ENCODE results near the gene STAP2. TPM values are rescaled to one million over a fixed set of nuclear protein-coding genes. Genes with fewer than 3 reads are reported as not detected.

STAP2 gene
- total RNA-seq, 3 donors from 2014 or later: 91.4 to 330 (median 183) TPM

GRCh38 chr19:4375164-4376027, 36.8 kb upstream of the STAP2 start:
- Histone ChIP-seq H3K4me1 (ENCODE audit: low read depth) (peaks cover 46% of the 10 kb centered on the region), H3K9me3 (no peaks in the 10 kb centered on the region), H3K4me3 (no peak overlapping the region), H3K36me3 (ENCODE audit: low read depth) (no peaks in the 10 kb centered on the region)
- TF ChIP-seq CTCF (IDR thresholded peaks at IDR 0.05): no peak
- ATAC-seq: peak; percentile 62
- intact Hi-C loops (cut with DNase I, micrococcal nuclease): no loop called here
- DNase-seq: peak; percentile 53 to 83 (median 70)

GRCh38 chr19:4374498-4375163, 36.0 kb upstream of the STAP2 start:
- DNase-seq: peak; percentile 46 to 83 (median 65)
- ATAC-seq: peak; percentile 71
- H3K36me3 ChIP-seq (ENCODE audit: low read depth): no peaks in the 10 kb centered on the region
- H3K4me3 ChIP-seq: no peak overlapping the region
- no peak for TF ChIP-seq CTCF (IDR thresholded peaks at IDR 0.05)
- intact Hi-C loops (cut with DNase I, micrococcal nuclease): no loop called here
- peaks cover 54% of the 10 kb centered on the region for H3K4me1 ChIP-seq (ENCODE audit: low read depth)
- no peaks in the 10 kb centered on the region for H3K9me3 ChIP-seq

- TF ChIP-seq CTCF (IDR thresholded peaks at IDR 0.05): no peak
- ATAC-seq (no peak), DNase-seq (peak in 1 of 3 donors; percentile 57)
- intact Hi-C loops (cut with DNase I, micrococcal nuclease): no loop called here
- no peaks in the 10 kb centered on the region for H3K9me3 ChIP-seq
- H3K4me3 ChIP-seq: no peak overlapping the region
- H3K36me3 ChIP-seq (ENCODE audit: low read depth): no peaks in the 10 kb centered on the region
- peaks cover 61% of the 10 kb centered on the region for H3K4me1 ChIP-seq (ENCODE audit: low read depth)
These were observed 35.2 kb upstream of the STAP2 start for GRCh38 chr19:4373601-4374497.

GRCh38 chr19:4373013-4373367, 34.4 kb upstream of the STAP2 start:
- no peak for ATAC-seq
- Histone ChIP-seq H3K36me3 (ENCODE audit: low read depth) (no peaks in the 10 kb centered on the region), H3K4me1 (ENCODE audit: low read depth) (peaks cover 68% of the 10 kb centered on the region), H3K4me3 (no peak overlapping the region), H3K9me3 (no peaks in the 10 kb centered on the region)
- TF ChIP-seq CTCF (IDR thresholded peaks at IDR 0.05): no peak
- no peak for DNase-seq
- intact Hi-C loops (cut with DNase I, micrococcal nuclease): no loop called here

GRCh38 chr19:4372165-4373012, 33.8 kb upstream of the STAP2 start:
- H3K36me3 ChIP-seq (ENCODE audit: low read depth): no peaks in the 10 kb centered on the region
- intact Hi-C loops (cut with DNase I, micrococcal nuclease): no loop called here
- TF ChIP-seq CTCF (IDR thresholded peaks at IDR 0.05): no peak

More at GRCh38 chr19:4372165-4373012, 33.8 kb upstream of the STAP2 start:
- ATAC-seq (no peak), DNase-seq (no peak)
- no peak overlapping the region for H3K4me3 ChIP-seq
- H3K4me1 ChIP-seq (ENCODE audit: low read depth): peaks cover 68% of the 10 kb centered on the region
- no peaks in the 10 kb centered on the region for H3K9me3 ChIP-seq

Measured in mucosa of descending colon (tissue), 3 donors.